Neural cell (in vitro differentiated cells): ENCODE results near the gene ADCY7.

Experiments used
- CTCF ChIP-seq: fragments of 450-650 bp; IDR thresholded peaks from 2 replicates; pipeline ENCODE4 v1.5.1; 2014; ENCODE audit warnings: antibody characterized with exemption, mild to moderate bottlenecking, moderate library complexity; ENCODE audit not compliant: poor library complexity, severe bottlenecking
- EP300 ChIP-seq: fragments of 450-650 bp; conservative IDR thresholded peaks from 2 replicates; pipeline ENCODE4 v1.6.1; 2014; ENCODE audit warnings: antibody characterized with exemption, mild to moderate bottlenecking, moderate library complexity; ENCODE audit not compliant: poor library complexity, severe bottlenecking
- EZH2 ChIP-seq: fragments of 200-600, 300-800 bp; shearing (Covaris generic), sonication (generic); IDR thresholded peaks from 2 replicates; pipeline ENCODE4 v1.6.1; 2014; ENCODE audit warnings: antibody characterized with exemption, low read length, borderline replicate concordance, mild to moderate bottlenecking; ENCODE audit not compliant: insufficient read depth, poor library complexity, severe bottlenecking
- POLR2AphosphoS5 ChIP-seq: IDR thresholded peaks from 2 replicates; pipeline ENCODE4 v1.6.1; 2012
- RAD21 ChIP-seq: fragments of 450-650 bp; conservative IDR thresholded peaks from 2 replicates; pipeline ENCODE4 v1.6.1; 2014; ENCODE audit warnings: antibody characterized with exemption, mild to moderate bottlenecking, moderate library complexity
- REST ChIP-seq: IDR thresholded peaks from 2 replicates; pipeline ENCODE4 v1.6.1; 2012; ENCODE audit warnings: borderline replicate concordance
- SMC3 ChIP-seq: fragments of 450-650 bp; conservative IDR thresholded peaks from 2 replicates; pipeline ENCODE4 v1.6.1; 2014; ENCODE audit warnings: antibody characterized with exemption, mild to moderate bottlenecking, moderate library complexity; ENCODE audit not compliant: poor library complexity
- TAF1 ChIP-seq: IDR thresholded peaks from 2 replicates; pipeline ENCODE4 v1.6.1; 2012; ENCODE audit warnings: low read depth

DNA sequence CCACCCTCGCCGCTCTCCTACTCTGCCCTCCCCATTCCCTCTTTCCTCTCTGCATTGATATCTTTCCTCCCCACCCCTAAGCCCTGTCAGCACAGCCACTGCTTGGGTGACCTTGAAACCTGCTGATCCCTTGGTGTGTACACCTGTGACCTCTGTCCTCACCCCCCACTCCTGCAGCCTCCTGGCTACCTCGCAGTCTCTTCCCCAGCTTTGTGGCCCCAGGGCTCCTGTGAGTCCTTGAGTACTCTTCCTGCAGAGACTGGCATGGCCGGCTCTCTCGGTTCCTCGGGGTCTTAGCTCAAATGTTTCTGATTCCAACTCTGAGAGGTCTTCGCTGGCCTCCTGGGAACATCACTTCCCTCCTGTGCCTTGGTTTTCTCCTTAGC lies 31.7 kb downstream of the ADCY7 start:
- TF ChIP-seq EZH2 (no peak), CTCF (no peak), EP300 (no peak), POLR2AphosphoS5 (no peak), TAF1 (no peak), REST (no peak), SMC3 (no peak), RAD21 (no peak)
